ENCODE measurements around the gene FGF5. TPM values are rescaled to one million over a fixed set of nuclear protein-coding genes. Genes with fewer than 3 reads are reported as not detected.

FGF5 gene
- polyA plus RNA-seq, 4 donors, result 0.03 to 0.13 (median 0.06) TPM; not detected in 1

- DNase-seq (ENCODE audit: low read depth in 4 of 4, low spot score in 3 of 4), result no peak
Measured at GRCh38 chr4:80252953-80253352, 13.5 kb upstream of the FGF5 start.

GRCh38 chr4:80253510-80253909 is 13.0 kb upstream of the FGF5 start:
- DNase-seq (ENCODE audit: low read depth in 4 of 4, low spot score in 3 of 4), result no peak

GRCh38 chr4:80254114-80254513 is 12.3 kb upstream of the FGF5 start:
- no peak for DNase-seq (ENCODE audit: low read depth in 4 of 4, low spot score in 3 of 4)

- no peak for DNase-seq (ENCODE audit: low read depth in 4 of 4, low spot score in 3 of 4)
Measured at GRCh38 chr4:80255329-80256095, 11.0 kb upstream of the FGF5 start.

GRCh38 chr4:80257851-80258250 is 8.6 kb upstream of the FGF5 start:
- no peak for DNase-seq (ENCODE audit: low read depth in 4 of 4, low spot score in 3 of 4)

GRCh38 chr4:80259012-80259411 is 7.5 kb upstream of the FGF5 start:
- no peak for DNase-seq (ENCODE audit: low read depth in 4 of 4, low spot score in 3 of 4)

- no peak for DNase-seq (ENCODE audit: low read depth in 4 of 4, low spot score in 3 of 4)
Measured at GRCh38 chr4:80259817-80260216, 6.6 kb upstream of the FGF5 start.

GRCh38 chr4:80261989-80262600 is 4.4 kb upstream of the FGF5 start:
- no peak for DNase-seq (ENCODE audit: low read depth in 4 of 4, low spot score in 3 of 4)

- no peak for DNase-seq (ENCODE audit: low read depth in 4 of 4, low spot score in 3 of 4)
Measured at GRCh38 chr4:80263541-80264351, 2.7 kb upstream of the FGF5 start.

- DNase-seq (ENCODE audit: low read depth in 4 of 4, low spot score in 3 of 4), result no peak
Measured at GRCh38 chr4:80264352-80264647, 2.2 kb upstream of the FGF5 start.

- DNase-seq (ENCODE audit: low read depth in 4 of 4, low spot score in 3 of 4), result no peak
Measured at GRCh38 chr4:80264825-80265224, 1.6 kb upstream of the FGF5 start.

- peak in 1 of 4 donors; percentile 46 for DNase-seq (ENCODE audit: low read depth in 4 of 4, low spot score in 3 of 4)
Measured at GRCh38 chr4:80265571-80266252, 752 bp upstream of the FGF5 start.

GRCh38 chr4:80266902-80267380 is 477 bp downstream of the FGF5 start:
- DNase-seq (ENCODE audit: low read depth in 4 of 4, low spot score in 3 of 4), result no peak

GRCh38 chr4:80268081-80268823 is 1.8 kb downstream of the FGF5 start:
- no peak for DNase-seq (ENCODE audit: low read depth in 4 of 4, low spot score in 3 of 4)

- no peak for DNase-seq (ENCODE audit: low read depth in 4 of 4, low spot score in 3 of 4)
Measured at GRCh38 chr4:80268936-80269335, 2.5 kb downstream of the FGF5 start.

- DNase-seq (ENCODE audit: low read depth in 4 of 4, low spot score in 3 of 4), result no peak
Measured at GRCh38 chr4:80270321-80270720, 3.9 kb downstream of the FGF5 start.

GRCh38 chr4:80270868-80271267 is 4.4 kb downstream of the FGF5 start:
- no peak for DNase-seq (ENCODE audit: low read depth in 4 of 4, low spot score in 3 of 4)

- no peak for DNase-seq (ENCODE audit: low read depth in 4 of 4, low spot score in 3 of 4)
Measured at GRCh38 chr4:80271801-80272200, 5.3 kb downstream of the FGF5 start.

- no peak for DNase-seq (ENCODE audit: low read depth in 4 of 4, low spot score in 3 of 4)
Measured at GRCh38 chr4:80276931-80277330, 10.5 kb downstream of the FGF5 start.

- no peak for DNase-seq (ENCODE audit: low read depth in 4 of 4, low spot score in 3 of 4)
Measured at GRCh38 chr4:80279751-80280150, 13.3 kb downstream of the FGF5 start.

All from right renal pelvis (tissue), 4 donors.